ENCODE data around the gene PDP2. TPM values are rescaled to one million over a fixed set of nuclear protein-coding genes. Genes with fewer than 3 reads are reported as not detected.
A peak's percentile ranks its signal among the peaks of the same experiment; 100 is the strongest.

PDP2 gene
- total RNA-seq, 1 donor from 2014 or later: 9.0 TPM

DNA sequence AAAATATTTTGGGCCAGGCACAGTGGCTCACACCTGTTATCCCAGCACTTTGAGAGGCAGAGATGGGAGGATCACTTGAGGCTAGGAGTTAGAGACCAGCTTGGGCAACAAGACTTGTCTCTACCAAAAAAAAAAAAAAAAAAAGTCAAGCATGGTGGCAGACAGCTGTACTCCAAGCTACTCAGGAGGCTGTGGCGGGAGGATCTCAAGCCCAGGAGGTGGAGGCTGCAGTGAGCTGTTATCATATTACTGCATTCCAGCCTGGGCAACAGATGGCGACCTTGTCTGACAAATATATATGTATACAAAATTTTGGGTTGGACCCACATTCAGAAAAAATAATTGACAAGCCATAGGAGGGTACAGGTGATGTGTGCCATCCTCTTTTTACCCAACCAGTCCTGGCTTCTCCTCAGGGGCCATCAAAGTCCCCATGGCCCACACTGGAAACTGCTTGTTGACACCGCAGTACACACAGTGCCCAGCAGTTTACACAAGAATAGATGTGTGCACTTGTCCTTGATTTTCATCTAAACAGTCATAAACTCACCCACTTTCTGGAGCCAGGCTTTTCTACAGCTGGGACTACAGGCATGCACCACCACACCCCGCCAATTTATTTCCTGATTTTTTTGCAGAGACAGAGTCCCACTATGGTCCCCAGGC lies 56.7 kb downstream of the PDP2 start:
- Mint-ChIP-seq H3K4me1 (ENCODE audit: low read depth) (peaks cover 40% of the 10 kb centered on the region), H3K36me3 (ENCODE audit: low read depth) (peaks cover 9% of the 10 kb centered on the region), H3K4me3 (ENCODE audit: unreplicated experiment) (peak overlapping the region; percentile 45), H3K27me3 (ENCODE audit: low read depth) (no peaks in the 10 kb centered on the region), H3K9me3 (ENCODE audit: low read depth) (no peaks in the 10 kb centered on the region), H3K27ac (ENCODE audit: unreplicated experiment) (no peak overlapping the region)
- DNase-seq (ENCODE audit: low spot score): no peak
- no peak for TF ChIP-seq CTCF (IDR thresholded peaks at IDR 0.05)

GRCh38 chr16:66937725-66938337 lies 57.5 kb downstream of the PDP2 start:
- H3K4me3 Mint-ChIP-seq (ENCODE audit: unreplicated experiment): no peak overlapping the region

DNA sequence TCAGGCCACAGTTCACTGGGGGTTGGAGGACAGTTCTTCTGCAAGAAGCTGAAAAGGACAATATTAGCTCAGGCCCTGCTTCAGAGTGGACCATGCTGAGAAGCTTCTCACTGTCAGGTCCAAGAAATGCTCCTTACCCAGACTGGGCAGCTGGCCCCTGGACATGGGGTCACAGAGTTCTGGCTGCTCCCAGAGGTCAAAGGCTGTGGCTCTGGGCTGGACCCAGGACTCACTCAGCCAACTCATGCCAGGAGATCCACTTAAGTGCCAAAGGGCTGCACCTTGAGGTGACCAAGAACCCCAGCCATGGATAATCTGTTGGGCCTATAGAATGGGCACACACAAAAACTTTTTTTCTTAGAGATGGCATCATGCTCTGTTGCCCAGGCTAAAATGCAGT lies 59.1 kb downstream of the PDP2 start:
- no peak overlapping the region for H3K27ac Mint-ChIP-seq (ENCODE audit: unreplicated experiment)

More at GRCh38 chr16:66937725-66938337, 57.5 kb downstream of the PDP2 start:
- H3K27me3 Mint-ChIP-seq (ENCODE audit: low read depth): no peaks in the 10 kb centered on the region
- DNase-seq (ENCODE audit: low spot score): no peak
- H3K36me3 Mint-ChIP-seq (ENCODE audit: low read depth): peaks cover 15% of the 10 kb centered on the region
- no peak for TF ChIP-seq CTCF (IDR thresholded peaks at IDR 0.05)
- H3K27ac Mint-ChIP-seq (ENCODE audit: unreplicated experiment): no peak overlapping the region
- H3K9me3 Mint-ChIP-seq (ENCODE audit: low read depth): no peaks in the 10 kb centered on the region
- peaks cover 34% of the 10 kb centered on the region for H3K4me1 Mint-ChIP-seq (ENCODE audit: low read depth)

DNA sequence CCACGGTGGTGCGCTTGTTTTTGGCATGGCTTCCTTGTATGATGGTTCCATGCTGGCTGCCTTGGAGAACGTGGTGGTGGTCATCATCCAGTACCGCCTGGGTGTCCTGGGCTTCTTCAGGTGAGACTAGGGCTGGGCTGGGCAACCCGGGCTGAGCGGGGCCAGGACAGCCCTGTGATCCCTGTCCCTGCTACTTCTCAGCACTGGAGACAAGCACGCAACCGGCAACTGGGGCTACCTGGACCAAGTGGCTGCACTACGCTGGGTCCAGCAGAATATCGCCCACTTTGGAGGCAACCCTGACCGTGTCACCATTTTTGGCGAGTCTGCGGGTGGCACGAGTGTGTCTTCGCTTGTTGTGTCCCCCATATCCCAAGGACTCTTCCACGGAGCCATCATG lies 59.9 kb downstream of the PDP2 start:
- no peak for TF ChIP-seq CTCF (IDR thresholded peaks at IDR 0.05)
- Mint-ChIP-seq H3K27ac (ENCODE audit: unreplicated experiment) (no peak overlapping the region), H3K4me3 (ENCODE audit: unreplicated experiment) (no peak overlapping the region), H3K4me1 (ENCODE audit: low read depth) (peaks cover 16% of the 10 kb centered on the region), H3K36me3 (ENCODE audit: low read depth) (peaks cover 18% of the 10 kb centered on the region), H3K9me3 (ENCODE audit: low read depth) (no peaks in the 10 kb centered on the region), H3K27me3 (ENCODE audit: low read depth) (no peaks in the 10 kb centered on the region)
- no peak for DNase-seq (ENCODE audit: low spot score)

More for the DNA sequence above, 59.1 kb downstream of the PDP2 start:
- no peak for TF ChIP-seq CTCF (IDR thresholded peaks at IDR 0.05)
- Mint-ChIP-seq H3K4me1 (ENCODE audit: low read depth) (peaks cover 20% of the 10 kb centered on the region), H3K9me3 (ENCODE audit: low read depth) (no peaks in the 10 kb centered on the region), H3K36me3 (ENCODE audit: low read depth) (peaks cover 18% of the 10 kb centered on the region), H3K4me3 (ENCODE audit: unreplicated experiment) (no peak overlapping the region), H3K27me3 (ENCODE audit: low read depth) (no peaks in the 10 kb centered on the region)
- DNase-seq (ENCODE audit: low spot score): no peak

Other genes starting within 250 kb of the PDP2 start
- 30.1 to 32.5 TPM (median 31.5 TPM) in 3 replicates for gene CMTM4, start 183.8 kb upstream of the PDP2 start, total RNA-seq
- gene DYNC1LI2, start 128.9 kb upstream of the PDP2 start, total RNA-seq: 144 to 153 TPM (median 147 TPM) in 3 replicates
- gene TERB1, start 78.9 kb upstream of the PDP2 start, total RNA-seq: not detected in 3 replicates
- gene NAE1, start 49.5 kb upstream of the PDP2 start, total RNA-seq: 46.7 to 51.4 TPM (median 47.8 TPM) in 3 replicates
- not detected in 3 replicates for gene CA7, start 36.1 kb upstream of the PDP2 start, total RNA-seq
- gene CDH16, start 38.4 kb downstream of the PDP2 start, total RNA-seq: not detected in 3 replicates
- 0.75 to 6.5 TPM (median 4.4 TPM) in 3 replicates for gene RRAD, start 45.0 kb downstream of the PDP2 start, total RNA-seq
- 55.9 to 64.9 TPM (median 61.3 TPM) in 3 replicates for gene CIAO2B, start 53.9 kb downstream of the PDP2 start, total RNA-seq
- 25.2 to 27.9 TPM (median 26.0 TPM) in 3 replicates for gene CES2, start 55.0 kb downstream of the PDP2 start, total RNA-seq
- gene CES3, start 80.8 kb downstream of the PDP2 start, total RNA-seq: 0.12 to 0.75 TPM (median 0.13 TPM) in 3 replicates
- gene CES4A, start 108.1 kb downstream of the PDP2 start, total RNA-seq: 1.6 to 6.6 TPM (median 2.6 TPM) in 3 replicates
- gene CBFB, start 148.6 kb downstream of the PDP2 start, total RNA-seq: 56.6 to 62.7 TPM (median 61.3 TPM) in 3 replicates
- gene PHAF1, start 229.4 kb downstream of the PDP2 start, total RNA-seq: 14.0 to 18.2 TPM (median 14.9 TPM) in 3 replicates